Measurements from ENCODE around the gene LBH. TPM values are rescaled to one million over a fixed set of nuclear protein-coding genes. Genes with fewer than 3 reads are reported as not detected.

The LBH gene
- total and polyA plus RNA-seq, 5 donors: 12.4 to 31.3 (median 23.0) TPM

- H3K4me1 ChIP-seq (ENCODE audit: control insufficient read depth, insufficient read depth, low read length): peaks cover 19% of the 10 kb centered on the region
- H3K27me3 ChIP-seq (ENCODE audit: control insufficient read depth, insufficient read depth): no peaks in the 10 kb centered on the region
- H3K27ac ChIP-seq (ENCODE audit: low read length): no peak overlapping the region
- WGBS: 69% methylated on average over 2 of the region's 2 CpGs
- intact Hi-C loops (cut with DNase I): no loop called here
- ATAC-seq (no peak), DNase-seq (no peak)
- no peaks in the 10 kb centered on the region for H3K9me3 ChIP-seq (ENCODE audit: control insufficient read depth, low read length)
- H3K4me3 ChIP-seq (ENCODE audit: low read length): no peak overlapping the region
These were observed 17.5 kb downstream of the LBH start for GRCh38 chr2:30248791-30249190.

- Histone ChIP-seq H3K27me3 (ENCODE audit: control insufficient read depth, insufficient read depth) (no peaks in the 10 kb centered on the region), H3K9me3 (ENCODE audit: control insufficient read depth, low read length) (no peaks in the 10 kb centered on the region), H3K4me1 (ENCODE audit: control insufficient read depth, insufficient read depth, low read length) (peaks cover 19% of the 10 kb centered on the region), H3K27ac (ENCODE audit: low read length) (no peak overlapping the region), H3K4me3 (ENCODE audit: low read length) (no peak overlapping the region)
- intact Hi-C loops (cut with DNase I): no loop called here
- DNase-seq: no peak
- WGBS: 80% methylated on average over 7 of the region's 7 CpGs
- no peak for ATAC-seq
These were observed 18.0 kb downstream of the LBH start for GRCh38 chr2:30249354-30249753.

- peaks cover 23% of the 10 kb centered on the region for H3K4me1 ChIP-seq (ENCODE audit: control insufficient read depth, insufficient read depth, low read length)
These were observed 19.1 kb downstream of the LBH start for GRCh38 chr2:30250421-30250820.

GRCh38 chr2:30252723-30253701, 21.7 kb downstream of the LBH start:
- Histone ChIP-seq H3K4me1 (ENCODE audit: control insufficient read depth, insufficient read depth, low read length) (peaks cover 23% of the 10 kb centered on the region), H3K9me3 (ENCODE audit: control insufficient read depth, low read length) (no peaks in the 10 kb centered on the region), H3K27me3 (ENCODE audit: control insufficient read depth, insufficient read depth) (no peaks in the 10 kb centered on the region), H3K4me3 (ENCODE audit: low read length) (no peak overlapping the region), H3K27ac (ENCODE audit: low read length) (peak overlapping the region; percentile 82)
- DNase-seq: peak; percentile 71 to 87 (median 84)
- WGBS: 31% methylated on average over 7 of the region's 7 CpGs
- peak; percentile 89 to 94 for ATAC-seq
- intact Hi-C loops (cut with DNase I): no loop called here

More at GRCh38 chr2:30250421-30250820, 19.1 kb downstream of the LBH start:
- WGBS: 90% methylated on average over 6 of the region's 6 CpGs
- Histone ChIP-seq H3K4me3 (ENCODE audit: low read length) (no peak overlapping the region), H3K9me3 (ENCODE audit: control insufficient read depth, low read length) (no peaks in the 10 kb centered on the region), H3K27me3 (ENCODE audit: control insufficient read depth, insufficient read depth) (no peaks in the 10 kb centered on the region), H3K27ac (ENCODE audit: low read length) (no peak overlapping the region)
- DNase-seq (no peak), ATAC-seq (no peak)
- intact Hi-C loops (cut with DNase I): no loop called here

GRCh38 chr2:30253873-30254684, 22.7 kb downstream of the LBH start:
- ATAC-seq (no peak), DNase-seq (no peak)
- Histone ChIP-seq H3K27me3 (ENCODE audit: control insufficient read depth, insufficient read depth) (no peaks in the 10 kb centered on the region), H3K27ac (ENCODE audit: low read length) (no peak overlapping the region), H3K4me1 (ENCODE audit: control insufficient read depth, insufficient read depth, low read length) (peaks cover 20% of the 10 kb centered on the region), H3K4me3 (ENCODE audit: low read length) (no peak overlapping the region), H3K9me3 (ENCODE audit: control insufficient read depth, low read length) (no peaks in the 10 kb centered on the region)
- WGBS: 79% methylated on average over 9 of the region's 9 CpGs
- intact Hi-C loops (cut with DNase I): no loop called here

GRCh38 chr2:30254685-30255001, 23.3 kb downstream of the LBH start:
- no peak for DNase-seq
- Histone ChIP-seq H3K4me1 (ENCODE audit: control insufficient read depth, insufficient read depth, low read length) (peaks cover 17% of the 10 kb centered on the region), H3K4me3 (ENCODE audit: low read length) (no peak overlapping the region), H3K27me3 (ENCODE audit: control insufficient read depth, insufficient read depth) (no peaks in the 10 kb centered on the region), H3K9me3 (ENCODE audit: control insufficient read depth, low read length) (no peaks in the 10 kb centered on the region), H3K27ac (ENCODE audit: low read length) (no peak overlapping the region)
- intact Hi-C loops (cut with DNase I): no loop called here
- ATAC-seq: no peak
- 100% methylated on average over 1 of the region's 1 CpG for WGBS

GRCh38 chr2:30255026-30255425, 23.7 kb downstream of the LBH start:
- H3K27me3 ChIP-seq (ENCODE audit: control insufficient read depth, insufficient read depth): no peaks in the 10 kb centered on the region
- 78% methylated on average over 16 of the region's 16 CpGs for WGBS
- no peaks in the 10 kb centered on the region for H3K9me3 ChIP-seq (ENCODE audit: control insufficient read depth, low read length)
- H3K27ac ChIP-seq (ENCODE audit: low read length): no peak overlapping the region
- ATAC-seq (no peak), DNase-seq (no peak)
- H3K4me1 ChIP-seq (ENCODE audit: control insufficient read depth, insufficient read depth, low read length): peaks cover 17% of the 10 kb centered on the region
- no peak overlapping the region for H3K4me3 ChIP-seq (ENCODE audit: low read length)
- intact Hi-C loops (cut with DNase I): no loop called here

GRCh38 chr2:30255466-30256408, 24.4 kb downstream of the LBH start:
- Histone ChIP-seq H3K9me3 (ENCODE audit: control insufficient read depth, low read length) (no peaks in the 10 kb centered on the region), H3K4me1 (ENCODE audit: control insufficient read depth, insufficient read depth, low read length) (peaks cover 14% of the 10 kb centered on the region), H3K27ac (ENCODE audit: low read length) (no peak overlapping the region), H3K27me3 (ENCODE audit: control insufficient read depth, insufficient read depth) (no peaks in the 10 kb centered on the region), H3K4me3 (ENCODE audit: low read length) (no peak overlapping the region)
- WGBS: 69% methylated on average over 8 of the region's 8 CpGs
- no peak for DNase-seq
- intact Hi-C loops (cut with DNase I): no loop called here
- no peak for ATAC-seq

- no peak overlapping the region for H3K27ac ChIP-seq (ENCODE audit: low read length)
- 88% methylated on average over 17 of the region's 17 CpGs for WGBS
- H3K4me1 ChIP-seq (ENCODE audit: control insufficient read depth, insufficient read depth, low read length): peaks cover 9% of the 10 kb centered on the region
These were observed 26.2 kb downstream of the LBH start for GRCh38 chr2:30257266-30258214.

GRCh38 chr2:30259071-30259470, 27.7 kb downstream of the LBH start:
- H3K27ac ChIP-seq (ENCODE audit: low read length): no peak overlapping the region
- intact Hi-C loops (cut with DNase I): no loop called here
- WGBS: 89% methylated on average over 16 of the region's 16 CpGs
- H3K4me1 ChIP-seq (ENCODE audit: control insufficient read depth, insufficient read depth, low read length): peaks cover 3% of the 10 kb centered on the region
- no peak overlapping the region for H3K4me3 ChIP-seq (ENCODE audit: low read length)
- H3K27me3 ChIP-seq (ENCODE audit: control insufficient read depth, insufficient read depth): no peaks in the 10 kb centered on the region
- DNase-seq: no peak
- ATAC-seq: no peak
- H3K9me3 ChIP-seq (ENCODE audit: control insufficient read depth, low read length): no peaks in the 10 kb centered on the region

More at GRCh38 chr2:30257266-30258214, 26.2 kb downstream of the LBH start:
- intact Hi-C loops (cut with DNase I): no loop called here
- Histone ChIP-seq H3K9me3 (ENCODE audit: control insufficient read depth, low read length) (no peaks in the 10 kb centered on the region), H3K27me3 (ENCODE audit: control insufficient read depth, insufficient read depth) (no peaks in the 10 kb centered on the region), H3K4me3 (ENCODE audit: low read length) (no peak overlapping the region)
- no peak for ATAC-seq
- DNase-seq: no peak

All from right cardiac atrium (tissue), 5 donors.